ENCODE results near the gene AR. TPM values are rescaled to one million over a fixed set of nuclear protein-coding genes. Genes with fewer than 3 reads are reported as not detected.

The AR gene
- total and polyA plus RNA-seq, 2 donors (not counting 1 experiment from before 2014, with no cell fraction given), result not detected

- Histone ChIP-seq H3K27me3 (replicated peaks in 1 of 4; ENCODE audit: control extremely low read depth in 1 of 4, control insufficient read depth in 3 of 4, insufficient read depth in 4 of 4, low read length in 3 of 4) (no peaks in the 10 kb centered on the region), H3K4me2 (replicated peaks; ENCODE audit: low read depth, low read length, poor library complexity, severe bottlenecking) (no peak overlapping the region), H4K20me1 (ENCODE audit: control insufficient read depth, insufficient read depth, low read length, poor library complexity, severe bottlenecking) (no peaks in the 10 kb centered on the region), H2AFZ (ENCODE audit: insufficient read depth, low read depth, low read length, poor library complexity, severe bottlenecking) (no peak overlapping the region), H3K4me3 (ENCODE audit: control extremely low read depth in 1 of 5, extremely low read depth in 1 of 5, insufficient read depth in 1 of 5, low read depth in 2 of 5, low read length in 4 of 5) (no peak overlapping the region), H3K9ac (ENCODE audit: low read length) (no peak overlapping the region), H3K9me3 (ENCODE audit: control extremely low read depth in 1 of 3, control insufficient read depth in 2 of 3, insufficient read depth in 1 of 3, low read length in 2 of 3) (no peaks in the 10 kb centered on the region), H3K4me1 (ENCODE audit: control insufficient read depth in 2 of 2, insufficient read depth in 2 of 2, low read length in 2 of 2) (no peaks in the 10 kb centered on the region), H3K36me3 (replicated peaks in 1 of 2; ENCODE audit: control extremely low read depth in 1 of 2, control insufficient read depth in 1 of 2, extremely low read depth in 1 of 2, insufficient read depth in 2 of 2, low read length in 1 of 2) (no peaks in the 10 kb centered on the region), H3K79me2 (ENCODE audit: control insufficient read depth, insufficient read depth, low read length) (no peaks in the 10 kb centered on the region), H3K27ac (ENCODE audit: low read length in 2 of 2) (no peak overlapping the region)
- H3K4me3 Mint-ChIP-seq, result no peak overlapping the region
- DNase-seq (no peak), ATAC-seq (ENCODE audit: low read depth) (no peak)
- H3K4me1 Mint-ChIP-seq, result no peaks in the 10 kb centered on the region
- no peak overlapping the region for H3K27ac Mint-ChIP-seq
- H3K9me3 Mint-ChIP-seq (ENCODE audit: insufficient read depth), result no peaks in the 10 kb centered on the region
- ChIA-PET POLR2A (no interaction called here), CTCF (no interaction called here)
- intact Hi-C loops (cut with micrococcal nuclease), result no loop called here
- TF ChIP-seq EZH2 (IDR thresholded peaks at IDR 0.05; ENCODE audit: borderline replicate concordance, insufficient read depth, low read depth, low read length, poor library complexity, severe bottlenecking), result no peak
- no peak for TF ChIP-seq CTCF (IDR thresholded peaks at IDR 0.05)
- H3K27me3 Mint-ChIP-seq, result no peaks in the 10 kb centered on the region
Measured at GRCh38 chrX:67777148-67777547, 233.3 kb downstream of the AR start.

- Mint-ChIP-seq H3K4me3 (no peak overlapping the region), H3K9me3 (ENCODE audit: insufficient read depth) (no peaks in the 10 kb centered on the region), H3K27ac (no peak overlapping the region), H3K4me1 (no peaks in the 10 kb centered on the region), H3K27me3 (no peaks in the 10 kb centered on the region)
- Histone ChIP-seq H4K20me1 (ENCODE audit: control insufficient read depth, insufficient read depth, low read length, poor library complexity, severe bottlenecking) (no peaks in the 10 kb centered on the region), H3K4me3 (ENCODE audit: control extremely low read depth in 1 of 5, extremely low read depth in 1 of 5, insufficient read depth in 1 of 5, low read depth in 2 of 5, low read length in 4 of 5) (no peak overlapping the region), H3K4me1 (ENCODE audit: control insufficient read depth in 2 of 2, insufficient read depth in 2 of 2, low read length in 2 of 2) (no peaks in the 10 kb centered on the region), H2AFZ (ENCODE audit: insufficient read depth, low read depth, low read length, poor library complexity, severe bottlenecking) (no peak overlapping the region), H3K27me3 (replicated peaks in 1 of 4; ENCODE audit: control extremely low read depth in 1 of 4, control insufficient read depth in 3 of 4, insufficient read depth in 4 of 4, low read length in 3 of 4) (no peaks in the 10 kb centered on the region), H3K79me2 (ENCODE audit: control insufficient read depth, insufficient read depth, low read length) (no peaks in the 10 kb centered on the region), H3K4me2 (replicated peaks; ENCODE audit: low read depth, low read length, poor library complexity, severe bottlenecking) (no peak overlapping the region), H3K27ac (ENCODE audit: low read length in 2 of 2) (no peak overlapping the region), H3K9ac (ENCODE audit: low read length) (no peak overlapping the region), H3K36me3 (replicated peaks in 1 of 2; ENCODE audit: control extremely low read depth in 1 of 2, control insufficient read depth in 1 of 2, extremely low read depth in 1 of 2, insufficient read depth in 2 of 2, low read length in 1 of 2) (no peaks in the 10 kb centered on the region), H3K9me3 (ENCODE audit: control extremely low read depth in 1 of 3, control insufficient read depth in 2 of 3, insufficient read depth in 1 of 3, low read length in 2 of 3) (no peaks in the 10 kb centered on the region)
- ChIA-PET POLR2A (no interaction called here), CTCF (no interaction called here)
- DNase-seq (no peak), ATAC-seq (ENCODE audit: low read depth) (no peak)
- no CpG with 5 or more reads among the region's 3 CpGs for WGBS (ENCODE audit: insufficient coverage)
- TF ChIP-seq CTCF (IDR thresholded peaks at IDR 0.05), result no peak
- TF ChIP-seq EZH2 (IDR thresholded peaks at IDR 0.05; ENCODE audit: borderline replicate concordance, insufficient read depth, low read depth, low read length, poor library complexity, severe bottlenecking), result no peak
- intact Hi-C loops (cut with micrococcal nuclease), result no loop called here
Measured at GRCh38 chrX:67779099-67779498, 235.3 kb downstream of the AR start.

Data from B cell (primary cell).